ENCODE measurements around the gene KATNIP.

DNA sequence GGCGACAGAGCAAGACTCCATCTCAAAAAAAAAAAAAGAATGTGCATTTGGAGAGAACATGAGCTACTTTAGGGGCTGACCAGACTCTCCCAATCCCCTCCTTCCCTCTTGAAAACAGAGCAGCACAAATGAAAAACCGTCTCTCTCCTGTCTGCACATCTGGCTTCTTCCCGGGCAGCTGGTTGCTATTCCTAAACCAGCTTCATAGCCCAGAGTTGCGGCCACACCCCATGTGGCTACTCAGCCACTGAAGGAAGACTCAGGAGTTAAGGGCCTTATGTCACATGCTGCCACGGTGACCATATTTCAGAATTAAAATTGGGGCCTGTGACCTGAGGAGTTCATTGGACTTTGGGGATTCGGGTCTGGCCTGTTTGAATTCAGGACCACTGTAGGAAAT, 48.3 kb downstream of the KATNIP start:
- TF ChIP-seq, protein P1, sequence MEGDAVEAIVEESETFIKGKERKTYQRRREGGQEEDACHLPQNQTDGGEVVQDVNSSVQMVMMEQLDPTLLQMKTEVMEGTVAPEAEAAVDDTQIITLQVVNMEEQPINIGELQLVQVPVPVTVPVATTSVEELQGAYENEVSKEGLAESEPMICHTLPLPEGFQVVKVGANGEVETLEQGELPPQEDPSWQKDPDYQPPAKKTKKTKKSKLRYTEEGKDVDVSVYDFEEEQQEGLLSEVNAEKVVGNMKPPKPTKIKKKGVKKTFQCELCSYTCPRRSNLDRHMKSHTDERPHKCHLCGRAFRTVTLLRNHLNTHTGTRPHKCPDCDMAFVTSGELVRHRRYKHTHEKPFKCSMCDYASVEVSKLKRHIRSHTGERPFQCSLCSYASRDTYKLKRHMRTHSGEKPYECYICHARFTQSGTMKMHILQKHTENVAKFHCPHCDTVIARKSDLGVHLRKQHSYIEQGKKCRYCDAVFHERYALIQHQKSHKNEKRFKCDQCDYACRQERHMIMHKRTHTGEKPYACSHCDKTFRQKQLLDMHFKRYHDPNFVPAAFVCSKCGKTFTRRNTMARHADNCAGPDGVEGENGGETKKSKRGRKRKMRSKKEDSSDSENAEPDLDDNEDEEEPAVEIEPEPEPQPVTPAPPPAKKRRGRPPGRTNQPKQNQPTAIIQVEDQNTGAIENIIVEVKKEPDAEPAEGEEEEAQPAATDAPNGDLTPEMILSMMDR (optimal IDR thresholded peaks at IDR 0.05 in 1 of 3, IDR thresholded peaks at IDR 0.05 in 1 of 3, conservative IDR thresholded peaks at IDR 0.05 in 1 of 3; ENCODE audit: extremely low read depth in 1 of 3, insufficient read depth in 2 of 3, low read length in 3 of 3): no peak
- TF ChIP-seq EZH2 (IDR thresholded peaks at IDR 0.05; ENCODE audit: low read length): no peak
